Kasumi-1 (cell line): ENCODE results near the gene B4GAT1.
A peak's percentile ranks its signal among the peaks of the same experiment; 100 is the strongest.

Experiments used
- DNase-seq, 2 experiments: peaks; one replicate each; lab custom pipeline; 2025; lab: John Stamatoyannopoulos, UW

Gene B4GAT1

GRCh38 chr11:66336234-66337102 is 11.0 kb downstream of the B4GAT1 start, which contains the start of gene RIN1:
RIN1 (minus strand) TSS chr11:66336434; CDS start chr11:66336402, 32 bp downstream.
- DNase-seq = peak; percentile 44 to 58

- DNase-seq = peak in 1 of 2 experiments; percentile 31
These were observed 11.7 kb downstream of the B4GAT1 start for GRCh38 chr11:66335531-66336233.

GRCh38 chr11:66334605-66335442 is 12.6 kb downstream of the B4GAT1 start:
- DNase-seq = peak; percentile 69 to 72

- DNase-seq = no peak
These were observed 13.4 kb downstream of the B4GAT1 start for GRCh38 chr11:66333896-66334604.

- no peak for DNase-seq
These were observed 14.1 kb downstream of the B4GAT1 start for GRCh38 chr11:66333220-66333877.

- DNase-seq = no peak
These were observed 14.8 kb downstream of the B4GAT1 start for GRCh38 chr11:66332371-66333219.

- no peak for DNase-seq
These were observed 15.7 kb downstream of the B4GAT1 start for GRCh38 chr11:66331542-66332370.

GRCh38 chr11:66330931-66331330 is 16.5 kb downstream of the B4GAT1 start:
- no peak for DNase-seq

- no peak for DNase-seq
These were observed 18.2 kb downstream of the B4GAT1 start for GRCh38 chr11:66329165-66329673.

- DNase-seq = peak; percentile 77 to 84
These were observed 18.9 kb downstream of the B4GAT1 start for GRCh38 chr11:66328302-66329144.

- no peak for DNase-seq
These were observed 19.5 kb downstream of the B4GAT1 start for GRCh38 chr11:66328031-66328301.

- no peak for DNase-seq
These were observed 20.0 kb downstream of the B4GAT1 start for GRCh38 chr11:66327171-66328030.

- DNase-seq = no peak
These were observed 20.9 kb downstream of the B4GAT1 start for GRCh38 chr11:66326261-66327111.

- no peak for DNase-seq
These were observed 22.2 kb downstream of the B4GAT1 start for GRCh38 chr11:66325263-66325671.

GRCh38 chr11:66324664-66325063 is 22.8 kb downstream of the B4GAT1 start:
- no peak for DNase-seq

GRCh38 chr11:66323684-66324083 is 23.7 kb downstream of the B4GAT1 start:
- DNase-seq = no peak
